T-cell (primary cell): ENCODE measurements around the gene MBL2. TPM values are rescaled to one million over a fixed set of nuclear protein-coding genes. Genes with fewer than 3 reads are reported as not detected.

Source experiments
- ATAC-seq, 4 experiments: fragments of 200-7000 bp in 3 of 4; fragments of 150-1000 bp in 1 of 4; cut with Tn5 transposase; replicated peaks in 1 of 4; 1 replicate in 3 of 4; 2 replicates in 1 of 4; pipeline ENCODE4 v1.10.0; 2021; ENCODE audit warnings: moderate library complexity in 3 of 4, mild to moderate bottlenecking in 2 of 4, moderate number of reproducible peaks in 1 of 4
- CTCF ChIA-PET, 2 donors: fragments of 300-600 bp; sonication (Branson Sonifier 250); formaldehyde crosslinking; loops; one replicate each; lab custom pipeline; 2022; ENCODE audit warnings: antibody characterized with exemption in 2 of 2; lab: Charles Lee
- POLR2A ChIA-PET, 2 donors: fragments of 300-600 bp; sonication (Branson Sonifier 250); formaldehyde crosslinking; loops; one replicate each; lab custom pipeline; 2022; ENCODE audit warnings: antibody characterized with exemption in 2 of 2; lab: Charles Lee
- DNase-seq, 35 experiments: peaks; one replicate each; pipeline versions ENCODE4 v3.0.0 to v3.0.0-alpha.2; 2013 to 2023
- H3K27ac ChIP-seq: one replicate; pipeline ENCODE4 v1.5.1; 2013; ENCODE audit warnings: low read length
- H3K27me3 ChIP-seq, 2 experiments: replicated peaks in 1 of 2; 1 replicate in 1 of 2; 2 replicates in 1 of 2; pipeline versions ENCODE4 v1.6.1 to v1.7.0; 2013; ENCODE audit warnings: low read length in 1 of 2, mixed read lengths in 1 of 2; ENCODE audit not compliant: control insufficient read depth in 2 of 2, insufficient read depth in 2 of 2; ENCODE audit errors: extremely low read depth in 1 of 2
- H3K36me3 ChIP-seq, 2 donors: 1 replicate in 1 of 2; 2 replicates in 1 of 2; pipeline versions ENCODE4 v1.6.1 to v1.7.0; 2013; ENCODE audit warnings: low read length in 1 of 2; ENCODE audit not compliant: control insufficient read depth in 2 of 2, insufficient read depth in 1 of 2; ENCODE audit errors: extremely low read depth in 1 of 2
- H3K4me1 ChIP-seq, 2 experiments: 1 replicate in 1 of 2; 2 replicates in 1 of 2; pipeline versions ENCODE4 v1.6.1 to v1.7.0; 2013; ENCODE audit warnings: low read length in 2 of 2, mixed read lengths in 1 of 2; ENCODE audit not compliant: insufficient read depth in 2 of 2, control insufficient read depth in 1 of 2; ENCODE audit errors: extremely low read depth in 1 of 2
- H3K4me3 ChIP-seq, 2 donors: 1 replicate in 1 of 2; 2 replicates in 1 of 2; pipeline versions ENCODE4 v1.5.1 to v1.7.0; 2013; ENCODE audit warnings: mild to moderate bottlenecking in 2 of 2, low read length in 1 of 2, moderate library complexity in 1 of 2; ENCODE audit not compliant: control insufficient read depth in 1 of 2; ENCODE audit errors: extremely low read depth in 1 of 2
- H3K9me3 ChIP-seq: 2 replicates; pipeline ENCODE4 v1.7.0; 2013
- H3K27ac Mint-ChIP-seq, 2 donors: one replicate each; pipeline ENCODE4 v1.8.0; 2020 to 2021; ENCODE audit warnings: mild to moderate bottlenecking in 2 of 2, mixed read lengths in 2 of 2
- H3K27me3 Mint-ChIP-seq, 2 donors: one replicate each; pipeline ENCODE4 v1.8.0; 2021 to 2022; ENCODE audit warnings: mixed read lengths in 2 of 2
- H3K36me3 Mint-ChIP-seq: one replicate; pipeline ENCODE4 v1.8.0; 2021; ENCODE audit warnings: mixed read lengths
- H3K4me1 Mint-ChIP-seq, 3 donors: one replicate each; pipeline ENCODE4 v1.8.0; 2020 to 2022; ENCODE audit warnings: mixed read lengths in 3 of 3, mild to moderate bottlenecking in 1 of 3
- H3K4me3 Mint-ChIP-seq, 3 donors: one replicate each; pipeline ENCODE4 v1.8.0; 2020 to 2022; ENCODE audit warnings: mild to moderate bottlenecking in 3 of 3, mixed read lengths in 3 of 3, moderate library complexity in 3 of 3
- H3K9me3 Mint-ChIP-seq, 3 donors: one replicate each; pipeline ENCODE4 v1.8.0; 2020 to 2022; ENCODE audit warnings: mixed read lengths in 3 of 3
- WGBS: methylation state at CpG from one replicate; pipeline ENCODE4 v1.1.5; 2013; ENCODE audit warnings: missing lambda C conversion rate; ENCODE audit not compliant: insufficient coverage; 5-methylcytosine and 5-hydroxymethylcytosine counted together
- total RNA-seq, 35 experiments: library from RNA in 6 of 35; stranded (reverse) in 6 of 35; fragments of 120-200 nt in 1 of 35; gene quantifications; one replicate each; pipeline versions ENCODE4 v1.2.1 to v1.2.4 and lab custom pipeline; 2013 to 2026

Gene MBL2
- total RNA-seq (under 1 TPM in 1 of 5 donors, not detected in 4; 0.10 TPM), total RNA-seq (lab: John Stamatoyannopoulos, UW) (0 reads per million in 29 experiments)
- not detected for total RNA-seq (2013)

DNA sequence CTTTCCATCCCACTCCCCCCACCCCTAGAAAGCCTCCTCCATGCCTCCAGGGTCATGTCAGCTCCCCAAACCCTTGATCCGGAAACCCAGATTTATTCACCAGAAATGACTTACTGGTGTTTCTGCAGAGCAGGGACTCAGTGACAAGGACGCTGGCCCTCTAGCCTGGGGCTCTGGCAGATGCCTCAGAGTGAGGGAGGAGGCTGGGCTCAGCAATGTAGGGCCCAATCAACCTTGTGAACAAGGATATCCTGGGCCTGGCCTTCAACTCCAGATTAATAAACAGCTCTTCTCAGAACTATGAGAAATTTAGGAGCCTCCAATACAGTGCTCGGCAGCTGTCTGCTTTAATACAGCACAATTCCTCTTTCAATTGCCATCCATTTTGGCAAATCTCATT, at the start of gene MBL2:
TSS of gene MBL2 (minus strand) at position 162 of the 400 bp plus-strand sequence. CDS start 1,149 bp downstream, outside the sequence.
- ChIA-PET POLR2A (no interaction called here), CTCF (no interaction called here)
- Histone ChIP-seq H3K4me3 (no peak within 1 kb of the TSS), H3K36me3 (no peaks in the 10 kb centered on the region), H3K4me1 (no peaks in the 10 kb centered on the region), H3K9me3 (no peaks in the 10 kb centered on the region), H3K27ac (no peak within 1 kb of the TSS), H3K27me3 (no peaks in the 10 kb centered on the region)
- Mint-ChIP-seq H3K4me3 (no peak within 1 kb of the TSS), H3K4me1 (no peaks in the 10 kb centered on the region), H3K9me3 (no peaks in the 10 kb centered on the region), H3K27me3 (no peaks in the 10 kb centered on the region), H3K36me3 (no peaks in the 10 kb centered on the region), H3K27ac (no peak within 1 kb of the TSS)
- 80% methylated on average over 1 of the region's 3 CpGs for WGBS
- no peak for DNase-seq
- no peak for ATAC-seq

DNA sequence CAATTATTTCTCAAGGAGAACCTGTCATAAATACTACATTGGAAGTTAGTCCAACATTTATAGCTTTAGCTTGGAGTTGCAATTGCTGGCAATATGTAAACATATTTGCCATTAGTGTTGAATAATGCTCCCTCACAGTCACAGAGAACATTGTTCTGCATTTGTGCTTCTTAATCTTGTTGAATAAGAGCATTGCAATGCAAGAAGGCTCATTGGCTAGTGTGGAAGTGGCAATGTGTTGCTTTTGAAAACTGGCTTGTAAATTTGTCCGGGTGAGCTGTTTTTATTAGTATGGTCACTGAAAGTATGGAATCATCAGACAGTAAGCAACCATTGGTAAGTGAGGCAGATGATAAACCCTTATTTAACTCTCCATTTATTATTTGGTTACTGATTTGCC, 47.7 kb upstream of the MBL2 start:
- ChIA-PET POLR2A (no interaction called here), CTCF (interaction anchor here in 1 of 2 donors (0.8 kb wide), 1 partner anchor 10 kb away, joined by 3 read pairs; no protein-coding TSS in a partner anchor)
- Histone ChIP-seq H3K9me3 (no peaks in the 10 kb centered on the region), H3K27me3 (no peaks in the 10 kb centered on the region), H3K4me3 (no peak overlapping the region), H3K36me3 (no peaks in the 10 kb centered on the region), H3K4me1 (no peaks in the 10 kb centered on the region), H3K27ac (no peak overlapping the region)
- Mint-ChIP-seq H3K4me3 (no peak overlapping the region), H3K36me3 (no peaks in the 10 kb centered on the region), H3K27me3 (no peaks in the 10 kb centered on the region), H3K9me3 (peaks cover 0 to 4% (median 0%) of the 10 kb centered on the region in 3 donors), H3K4me1 (no peaks in the 10 kb centered on the region), H3K27ac (no peak overlapping the region)
- ATAC-seq (no peak), DNase-seq (no peak)
- no CpG with 5 or more reads among the region's 1 CpG for WGBS

DNA sequence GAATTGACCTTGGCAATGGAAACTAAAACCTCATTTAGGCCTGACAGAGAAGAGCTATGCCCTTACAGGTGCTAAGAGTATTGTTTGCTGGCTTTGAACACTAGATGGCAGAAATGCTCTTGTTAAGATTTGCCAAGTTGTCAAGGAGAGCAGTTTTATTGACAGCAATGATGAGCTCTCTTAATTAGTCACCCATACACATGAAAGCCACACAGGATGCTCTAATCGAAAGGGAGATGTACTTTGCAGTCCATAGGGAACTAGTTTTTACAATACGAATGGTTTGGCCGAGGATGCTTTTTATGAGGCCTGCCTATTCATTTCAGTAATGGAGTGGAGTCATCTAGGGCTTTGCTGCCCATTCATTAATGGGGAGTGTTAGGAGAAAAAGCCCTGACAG, 45.4 kb upstream of the MBL2 start:
- Mint-ChIP-seq H3K27ac (no peak overlapping the region), H3K4me1 (peaks cover 0 to 7% (median 2%) of the 10 kb centered on the region in 3 donors), H3K9me3 (peaks cover 0 to 4% (median 0%) of the 10 kb centered on the region in 3 donors), H3K27me3 (no peaks in the 10 kb centered on the region), H3K36me3 (no peaks in the 10 kb centered on the region), H3K4me3 (no peak overlapping the region)
- ATAC-seq (no peak), DNase-seq (no peak)
- no peak overlapping the region for H3K27ac ChIP-seq
- H3K4me3 ChIP-seq, result no peak overlapping the region
- WGBS, result 57% methylated on average over 1 of the region's 3 CpGs
- H3K36me3 ChIP-seq, result no peaks in the 10 kb centered on the region
- H3K9me3 ChIP-seq, result no peaks in the 10 kb centered on the region
- no peaks in the 10 kb centered on the region for H3K4me1 ChIP-seq
- CTCF ChIA-PET, result no interaction called here
- H3K27me3 ChIP-seq, result no peaks in the 10 kb centered on the region
- POLR2A ChIA-PET, result no interaction called here

DNA sequence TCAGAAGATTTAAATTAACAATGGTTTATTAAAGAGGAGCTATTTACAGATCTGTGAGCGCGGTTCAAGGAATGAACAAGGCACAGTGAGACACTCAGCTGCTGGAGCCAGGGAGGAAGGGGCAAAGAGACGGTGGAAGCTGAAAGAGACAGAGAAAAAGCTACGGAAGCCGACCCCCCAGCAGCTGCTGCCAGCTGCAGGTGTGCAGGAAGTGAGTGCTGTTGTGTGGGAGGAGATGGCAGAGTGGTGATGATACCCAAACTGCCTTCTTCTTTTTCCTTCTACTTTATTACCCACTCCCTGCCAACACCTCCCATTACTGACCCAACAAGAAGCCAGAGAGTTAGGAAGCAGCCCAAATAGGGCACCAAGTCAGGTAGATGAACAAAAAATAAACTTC, 41.9 kb upstream of the MBL2 start:
- ATAC-seq (no peak), DNase-seq (no peak)
- H3K27ac ChIP-seq, result no peak overlapping the region
- Mint-ChIP-seq H3K9me3 (peaks cover 0 to 4% (median 0%) of the 10 kb centered on the region in 3 donors), H3K4me3 (no peak overlapping the region), H3K4me1 (peaks cover 0 to 7% (median 2%) of the 10 kb centered on the region in 3 donors), H3K36me3 (no peaks in the 10 kb centered on the region), H3K27me3 (no peaks in the 10 kb centered on the region), H3K27ac (no peak overlapping the region)
- no peaks in the 10 kb centered on the region for H3K36me3 ChIP-seq
- no peaks in the 10 kb centered on the region for H3K4me1 ChIP-seq
- POLR2A ChIA-PET, result no interaction called here
- CTCF ChIA-PET, result no interaction called here
- H3K4me3 ChIP-seq, result no peak overlapping the region
- no peaks in the 10 kb centered on the region for H3K9me3 ChIP-seq
- H3K27me3 ChIP-seq, result no peaks in the 10 kb centered on the region
- WGBS, result 0% methylated on average over 2 of the region's 5 CpGs

DNA sequence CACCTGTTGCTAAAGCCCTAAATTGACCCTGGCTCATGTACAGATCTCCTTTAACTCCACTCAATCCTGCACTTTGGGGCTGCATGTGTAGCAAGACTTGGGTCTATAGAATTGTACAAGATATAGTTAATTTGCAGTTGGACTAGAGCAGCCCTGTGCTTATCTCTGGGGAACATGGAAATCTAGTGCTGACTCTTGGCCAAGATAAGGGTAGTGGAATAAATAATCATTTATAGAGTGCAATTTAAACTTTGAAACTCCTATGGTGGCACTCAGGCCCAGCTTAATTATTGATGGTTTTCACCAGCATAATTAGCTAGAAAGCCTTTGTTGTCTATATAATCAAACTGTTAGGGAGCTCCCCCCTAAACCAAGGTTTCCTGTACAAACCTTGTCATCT, 39.2 kb upstream of the MBL2 start:
- H3K36me3 ChIP-seq, result no peaks in the 10 kb centered on the region
- H3K27me3 ChIP-seq, result no peaks in the 10 kb centered on the region
- ChIA-PET CTCF (no interaction called here), POLR2A (no interaction called here)
- no peak overlapping the region for H3K4me3 Mint-ChIP-seq
- H3K36me3 Mint-ChIP-seq, result no peaks in the 10 kb centered on the region
- no peak for ATAC-seq
- H3K27ac ChIP-seq, result no peak overlapping the region
- H3K4me3 ChIP-seq, result no peak overlapping the region
- DNase-seq, result no peak
- no peaks in the 10 kb centered on the region for H3K27me3 Mint-ChIP-seq
- H3K9me3 ChIP-seq, result no peaks in the 10 kb centered on the region
- H3K9me3 Mint-ChIP-seq, result peaks cover 3 to 7% (median 4%) of the 10 kb centered on the region in 3 donors
- no peaks in the 10 kb centered on the region for H3K4me1 ChIP-seq
- no peak overlapping the region for H3K27ac Mint-ChIP-seq
- H3K4me1 Mint-ChIP-seq, result peaks cover 0 to 7% (median 2%) of the 10 kb centered on the region in 3 donors

DNA sequence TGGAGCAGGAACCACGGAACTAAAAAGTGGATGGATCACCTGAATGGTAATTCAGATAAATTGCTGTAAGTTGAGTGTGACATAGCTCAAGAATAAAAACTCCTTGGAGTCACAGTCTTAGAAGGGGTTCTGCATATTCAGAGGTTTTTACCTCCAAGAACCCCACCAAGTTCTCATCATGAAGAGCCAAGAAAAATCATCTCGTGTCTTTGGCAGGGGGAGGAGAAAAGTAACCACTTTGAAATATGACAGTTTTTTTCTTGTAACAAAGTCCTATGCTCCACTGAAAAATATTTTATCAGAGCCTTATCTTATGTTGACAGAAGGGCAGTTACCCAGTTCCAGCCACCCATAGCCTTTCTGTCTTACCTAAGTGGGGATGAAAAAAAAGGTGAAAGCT, 38.2 kb upstream of the MBL2 start:
- H3K4me1 ChIP-seq, result no peaks in the 10 kb centered on the region
- no CpG with 5 or more reads among the region's 2 CpGs for WGBS
- Mint-ChIP-seq H3K4me1 (peaks cover 0 to 7% (median 2%) of the 10 kb centered on the region in 3 donors), H3K36me3 (no peaks in the 10 kb centered on the region), H3K4me3 (no peak overlapping the region), H3K9me3 (peaks cover 3 to 7% (median 6%) of the 10 kb centered on the region in 3 donors), H3K27ac (no peak overlapping the region), H3K27me3 (no peaks in the 10 kb centered on the region)
- no peak overlapping the region for H3K4me3 ChIP-seq
- ATAC-seq (no peak), DNase-seq (no peak)
- H3K27ac ChIP-seq, result no peak overlapping the region
- no peaks in the 10 kb centered on the region for H3K9me3 ChIP-seq
- H3K27me3 ChIP-seq, result no peaks in the 10 kb centered on the region
- POLR2A ChIA-PET, result no interaction called here
- H3K36me3 ChIP-seq, result no peaks in the 10 kb centered on the region
- CTCF ChIA-PET, result no interaction called here

DNA sequence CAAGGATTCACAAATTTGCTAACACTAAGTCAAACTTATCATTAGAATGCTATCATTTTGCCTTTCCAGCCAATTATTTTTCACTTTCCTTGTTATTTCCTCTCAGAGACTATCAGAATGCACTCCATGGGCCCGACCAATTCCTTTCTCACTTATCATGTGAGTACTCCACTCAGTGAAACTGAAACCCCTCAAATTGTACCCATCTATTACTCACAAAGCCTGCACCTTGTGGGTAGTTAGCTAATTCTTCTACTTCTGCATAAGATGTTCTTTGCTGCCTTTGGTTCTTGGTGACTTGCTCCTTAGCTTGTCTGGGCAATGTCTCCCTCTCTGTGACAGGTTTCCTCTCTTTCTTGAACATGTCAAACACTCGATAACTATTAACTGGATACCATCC, 35.2 kb upstream of the MBL2 start:
- H3K27ac Mint-ChIP-seq, result no peak overlapping the region
- Histone ChIP-seq H3K4me3 (no peak overlapping the region), H3K9me3 (no peaks in the 10 kb centered on the region), H3K4me1 (no peaks in the 10 kb centered on the region), H3K36me3 (no peaks in the 10 kb centered on the region), H3K27me3 (no peaks in the 10 kb centered on the region), H3K27ac (no peak overlapping the region)
- H3K9me3 Mint-ChIP-seq, result peaks cover 0 to 7% (median 6%) of the 10 kb centered on the region in 3 donors
- no peak overlapping the region for H3K4me3 Mint-ChIP-seq
- H3K36me3 Mint-ChIP-seq, result no peaks in the 10 kb centered on the region
- POLR2A ChIA-PET, result no interaction called here
- DNase-seq, result no peak
- WGBS, result 100% methylated on average over 1 of the region's 2 CpGs
- CTCF ChIA-PET, result no interaction called here
- no peak for ATAC-seq
- H3K27me3 Mint-ChIP-seq, result no peaks in the 10 kb centered on the region
- H3K4me1 Mint-ChIP-seq, result no peaks in the 10 kb centered on the region
